Uterus (tissue), 2 donors: Measurements from ENCODE around the gene NLRX1.
A peak's percentile ranks its signal among the peaks of the same experiment; 100 is the strongest.

Experiments used
- POLR2A ChIP-seq, 2 donors: fragments of 450-650 bp; IDR thresholded peaks; one replicate each; pipeline ENCODE4 v1.6.1; 2016; ENCODE audit warnings: antibody characterized with exemption in 2 of 2, mild to moderate bottlenecking in 1 of 2, moderate library complexity in 1 of 2
- TF ChIP-seq, protein P1 (sequence below), 4 experiments: fragments of 200-600 bp in 2 of 4; fragments of 450-650 bp in 2 of 4; sonication (generic) in 2 of 4; IDR thresholded peaks; one replicate each; pipeline ENCODE4 v1.5.1; 2016 to 2019; ENCODE audit warnings: antibody characterized with exemption in 4 of 4, mild to moderate bottlenecking in 2 of 4, moderate library complexity in 1 of 4

DNA sequence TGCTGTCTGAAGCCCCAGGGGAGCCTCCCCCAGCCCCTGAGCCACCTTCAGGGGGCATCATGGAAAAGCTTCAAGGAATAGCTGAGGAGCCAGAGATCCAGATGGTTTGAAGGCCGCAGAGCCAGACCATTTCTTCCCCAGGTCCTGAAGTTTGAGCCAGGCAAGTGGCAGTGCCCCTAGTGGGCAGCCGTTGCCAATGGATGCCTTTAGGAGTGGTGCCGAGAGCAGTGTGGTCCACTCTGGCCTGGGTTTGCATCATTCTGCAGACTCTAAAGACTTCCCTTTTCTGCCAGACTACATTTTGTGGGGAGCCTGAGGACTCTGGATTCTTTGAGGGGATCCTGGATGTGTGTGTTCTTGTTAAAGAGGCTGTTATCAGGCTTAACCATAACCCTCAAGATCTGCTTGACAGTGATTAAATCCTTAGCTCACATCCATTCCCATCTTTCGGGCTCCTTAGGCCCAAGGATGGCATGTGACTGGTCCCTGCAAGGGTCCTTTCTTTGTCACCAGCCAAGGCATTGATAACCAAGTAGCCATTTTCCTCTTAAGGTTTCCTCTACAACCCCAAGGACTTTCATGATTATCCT, 34.0 kb upstream of the NLRX1 start:
- TF ChIP-seq, protein P1, sequence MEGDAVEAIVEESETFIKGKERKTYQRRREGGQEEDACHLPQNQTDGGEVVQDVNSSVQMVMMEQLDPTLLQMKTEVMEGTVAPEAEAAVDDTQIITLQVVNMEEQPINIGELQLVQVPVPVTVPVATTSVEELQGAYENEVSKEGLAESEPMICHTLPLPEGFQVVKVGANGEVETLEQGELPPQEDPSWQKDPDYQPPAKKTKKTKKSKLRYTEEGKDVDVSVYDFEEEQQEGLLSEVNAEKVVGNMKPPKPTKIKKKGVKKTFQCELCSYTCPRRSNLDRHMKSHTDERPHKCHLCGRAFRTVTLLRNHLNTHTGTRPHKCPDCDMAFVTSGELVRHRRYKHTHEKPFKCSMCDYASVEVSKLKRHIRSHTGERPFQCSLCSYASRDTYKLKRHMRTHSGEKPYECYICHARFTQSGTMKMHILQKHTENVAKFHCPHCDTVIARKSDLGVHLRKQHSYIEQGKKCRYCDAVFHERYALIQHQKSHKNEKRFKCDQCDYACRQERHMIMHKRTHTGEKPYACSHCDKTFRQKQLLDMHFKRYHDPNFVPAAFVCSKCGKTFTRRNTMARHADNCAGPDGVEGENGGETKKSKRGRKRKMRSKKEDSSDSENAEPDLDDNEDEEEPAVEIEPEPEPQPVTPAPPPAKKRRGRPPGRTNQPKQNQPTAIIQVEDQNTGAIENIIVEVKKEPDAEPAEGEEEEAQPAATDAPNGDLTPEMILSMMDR (IDR thresholded peaks at IDR 0.05), result peak in 1 of 4 experiments; percentile 15
- TF ChIP-seq POLR2A (IDR thresholded peaks at IDR 0.05), result no peak
